ENCODE results near the gene STK16.
"Not testable (repeated sequence)": the region's sequence is repeated elsewhere in the genome, so short reads cannot be mapped to it uniquely, and the experiment has no call there.

STK16 gene

DNA sequence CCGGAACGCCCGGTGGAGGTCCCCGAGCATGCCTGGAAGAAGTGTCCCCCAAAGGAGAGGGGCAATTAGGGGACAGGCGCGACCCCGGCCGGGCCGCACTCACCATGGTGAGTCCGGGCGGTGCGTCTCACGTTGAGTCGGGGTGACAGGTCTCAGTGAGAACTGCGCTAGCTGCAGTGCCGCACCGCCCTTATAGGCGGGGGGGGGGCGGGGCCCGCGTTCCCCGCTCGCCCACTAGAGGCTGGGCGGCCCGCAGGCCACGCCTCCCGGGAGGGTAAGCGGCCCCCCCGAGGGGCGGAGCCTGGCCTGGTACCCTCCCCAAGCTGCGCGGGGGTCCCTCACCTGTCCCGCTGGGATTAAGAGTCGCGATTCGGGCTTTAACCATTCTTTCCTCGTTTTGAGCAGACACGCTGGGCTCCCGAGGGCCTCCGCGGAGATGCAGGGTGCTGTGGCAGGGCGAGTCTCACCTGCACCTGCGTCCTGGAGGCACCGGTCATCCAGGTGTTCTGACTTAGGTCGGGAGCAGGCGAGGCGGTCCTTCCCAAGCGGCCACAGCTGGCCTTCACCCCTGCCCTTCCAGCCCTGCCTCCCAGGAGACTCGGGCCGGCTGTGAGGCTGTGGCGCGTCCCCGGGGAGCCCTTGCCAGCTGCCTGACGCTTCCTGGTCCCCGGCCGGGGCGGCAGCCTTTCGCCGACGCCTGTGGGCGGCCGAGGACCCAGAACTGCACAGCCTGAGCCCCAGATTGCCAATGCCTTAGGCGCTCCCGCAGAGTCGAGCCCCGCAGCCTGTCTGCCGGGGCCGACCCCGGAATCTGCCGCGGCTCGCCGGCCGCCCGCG is 8.7 kb downstream of the STK16 start, which contains the start of gene TUBA4A:
Gene TUBA4A, minus strand, starts transcription at position 166 of the 837 bp plus-strand sequence. Its CDS starts 60 bp downstream, at position 106.
- peaks cover 22% of the 10 kb centered on the region for H3K4me1 ChIP-seq (ENCODE audit: low read depth, poor library complexity, severe bottlenecking)
- H3K27ac ChIP-seq: peak within 1 kb of the TSS; percentile 56
- H3K36me3 ChIP-seq (ENCODE audit: insufficient read depth): no peaks in the 10 kb centered on the region
- peaks cover 6% of the 10 kb centered on the region; the same call in 1 of the 2 replicates for H3K79me2 ChIP-seq (ENCODE audit: insufficient read depth, low read depth)
- H3K4me2 ChIP-seq: peak within 1 kb of the TSS; percentile 85
- H3K9ac ChIP-seq: peak within 1 kb of the TSS; percentile 77
- peak within 1 kb of the TSS; percentile 80 for H3K4me3 ChIP-seq (IDR thresholded peaks at IDR 0.05; ENCODE audit: insufficient read depth, low read depth, low read length)
- H4K20me1 ChIP-seq (ENCODE audit: insufficient read depth): no peaks in the 10 kb centered on the region
- TF ChIP-seq, protein P1, sequence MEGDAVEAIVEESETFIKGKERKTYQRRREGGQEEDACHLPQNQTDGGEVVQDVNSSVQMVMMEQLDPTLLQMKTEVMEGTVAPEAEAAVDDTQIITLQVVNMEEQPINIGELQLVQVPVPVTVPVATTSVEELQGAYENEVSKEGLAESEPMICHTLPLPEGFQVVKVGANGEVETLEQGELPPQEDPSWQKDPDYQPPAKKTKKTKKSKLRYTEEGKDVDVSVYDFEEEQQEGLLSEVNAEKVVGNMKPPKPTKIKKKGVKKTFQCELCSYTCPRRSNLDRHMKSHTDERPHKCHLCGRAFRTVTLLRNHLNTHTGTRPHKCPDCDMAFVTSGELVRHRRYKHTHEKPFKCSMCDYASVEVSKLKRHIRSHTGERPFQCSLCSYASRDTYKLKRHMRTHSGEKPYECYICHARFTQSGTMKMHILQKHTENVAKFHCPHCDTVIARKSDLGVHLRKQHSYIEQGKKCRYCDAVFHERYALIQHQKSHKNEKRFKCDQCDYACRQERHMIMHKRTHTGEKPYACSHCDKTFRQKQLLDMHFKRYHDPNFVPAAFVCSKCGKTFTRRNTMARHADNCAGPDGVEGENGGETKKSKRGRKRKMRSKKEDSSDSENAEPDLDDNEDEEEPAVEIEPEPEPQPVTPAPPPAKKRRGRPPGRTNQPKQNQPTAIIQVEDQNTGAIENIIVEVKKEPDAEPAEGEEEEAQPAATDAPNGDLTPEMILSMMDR (conservative IDR thresholded peaks at IDR 0.05; ENCODE audit: low read depth, low read length): no peak
- H3K27me3 ChIP-seq (ENCODE audit: insufficient read depth, low read depth): peaks cover 22% of the 10 kb centered on the region; the same call in 1 of the 2 replicates
- peak within 1 kb of the TSS; percentile 91 for H2AFZ ChIP-seq (ENCODE audit: low read depth)

DNA sequence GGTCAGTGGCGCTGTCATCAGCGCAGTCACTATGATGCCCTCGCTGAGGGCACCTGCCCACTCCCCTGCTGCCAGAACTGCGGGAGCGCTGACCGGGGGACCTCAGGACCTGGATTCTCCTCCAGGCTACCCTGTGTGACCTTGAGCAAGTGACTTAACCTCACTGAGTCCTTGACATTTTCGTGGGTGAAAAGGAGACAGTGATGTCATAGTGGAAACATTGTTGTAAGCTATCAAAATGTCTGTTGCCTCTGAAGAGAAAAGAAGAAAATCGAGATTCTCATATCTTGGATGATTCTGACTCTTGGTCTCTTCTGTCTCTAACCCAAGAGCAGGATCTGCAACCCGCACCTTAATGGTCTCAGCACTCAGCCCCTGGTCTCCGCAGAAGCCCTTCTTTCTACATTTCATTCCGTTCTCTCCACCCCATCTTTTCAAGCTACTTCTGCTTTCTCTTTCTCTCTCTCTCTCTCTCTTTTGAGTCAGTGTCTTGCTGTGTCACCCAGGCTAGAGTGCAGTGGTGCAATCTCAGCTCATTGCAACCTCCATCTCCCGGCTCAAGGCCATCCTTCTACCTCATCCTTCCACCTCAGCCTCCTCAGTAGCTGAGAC is 9.4 kb downstream of the STK16 start:
- Histone ChIP-seq H4K20me1 (ENCODE audit: insufficient read depth) (no peaks in the 10 kb centered on the region), H3K79me2 (ENCODE audit: insufficient read depth, low read depth) (peaks cover 6% of the 10 kb centered on the region; the same call in 1 of the 2 replicates), H3K36me3 (ENCODE audit: insufficient read depth) (no peaks in the 10 kb centered on the region), H3K4me3 (IDR thresholded peaks at IDR 0.05; ENCODE audit: insufficient read depth, low read depth, low read length) (no peak overlapping the region), H3K9ac (peak overlapping the region; percentile 25; the same call in 1 of the 2 replicates), H2AFZ (ENCODE audit: low read depth) (peak overlapping the region; percentile 91), H3K4me1 (ENCODE audit: low read depth, poor library complexity, severe bottlenecking) (peaks cover 15% of the 10 kb centered on the region), H3K4me2 (peak overlapping the region; percentile 85), H3K27ac (no peak overlapping the region), H3K27me3 (ENCODE audit: insufficient read depth, low read depth) (peaks cover 22% of the 10 kb centered on the region; the same call in 1 of the 2 replicates)
- TF ChIP-seq, protein P1 (conservative IDR thresholded peaks at IDR 0.05; ENCODE audit: low read depth, low read length): no peak

DNA sequence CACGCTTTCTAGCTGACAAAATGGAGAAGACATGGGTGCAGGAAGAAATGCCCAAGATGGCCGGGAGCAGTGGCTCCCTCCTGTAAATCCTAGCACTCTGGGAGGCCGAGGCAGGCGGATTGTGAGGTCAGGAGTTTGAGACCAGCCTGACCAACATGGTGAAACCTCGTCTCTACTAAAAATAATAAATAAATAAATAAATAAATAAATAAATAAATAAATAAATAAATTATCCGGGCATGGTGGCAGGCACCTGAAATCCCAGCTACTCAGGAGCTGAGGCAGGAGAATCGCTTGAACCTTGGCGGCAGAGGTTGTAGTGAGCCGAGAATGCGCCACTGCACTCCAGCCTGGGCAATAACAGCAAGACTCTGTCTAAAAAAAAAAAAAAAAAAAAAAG is 13.7 kb downstream of the STK16 start:
- H2AFZ ChIP-seq (ENCODE audit: low read depth); H3K79me2 ChIP-seq (ENCODE audit: insufficient read depth, low read depth); H3K27ac ChIP-seq; H3K36me3 ChIP-seq (ENCODE audit: insufficient read depth); H3K9ac ChIP-seq; H3K4me3 ChIP-seq (IDR thresholded peaks at IDR 0.05; ENCODE audit: insufficient read depth, low read depth, low read length); H3K4me1 ChIP-seq (ENCODE audit: low read depth, poor library complexity, severe bottlenecking); H4K20me1 ChIP-seq (ENCODE audit: insufficient read depth); H3K4me2 ChIP-seq: not testable (repeated sequence)
- peaks cover 22% of the 10 kb centered on the region; the same call in 1 of the 2 replicates for H3K27me3 ChIP-seq (ENCODE audit: insufficient read depth, low read depth)

DNA sequence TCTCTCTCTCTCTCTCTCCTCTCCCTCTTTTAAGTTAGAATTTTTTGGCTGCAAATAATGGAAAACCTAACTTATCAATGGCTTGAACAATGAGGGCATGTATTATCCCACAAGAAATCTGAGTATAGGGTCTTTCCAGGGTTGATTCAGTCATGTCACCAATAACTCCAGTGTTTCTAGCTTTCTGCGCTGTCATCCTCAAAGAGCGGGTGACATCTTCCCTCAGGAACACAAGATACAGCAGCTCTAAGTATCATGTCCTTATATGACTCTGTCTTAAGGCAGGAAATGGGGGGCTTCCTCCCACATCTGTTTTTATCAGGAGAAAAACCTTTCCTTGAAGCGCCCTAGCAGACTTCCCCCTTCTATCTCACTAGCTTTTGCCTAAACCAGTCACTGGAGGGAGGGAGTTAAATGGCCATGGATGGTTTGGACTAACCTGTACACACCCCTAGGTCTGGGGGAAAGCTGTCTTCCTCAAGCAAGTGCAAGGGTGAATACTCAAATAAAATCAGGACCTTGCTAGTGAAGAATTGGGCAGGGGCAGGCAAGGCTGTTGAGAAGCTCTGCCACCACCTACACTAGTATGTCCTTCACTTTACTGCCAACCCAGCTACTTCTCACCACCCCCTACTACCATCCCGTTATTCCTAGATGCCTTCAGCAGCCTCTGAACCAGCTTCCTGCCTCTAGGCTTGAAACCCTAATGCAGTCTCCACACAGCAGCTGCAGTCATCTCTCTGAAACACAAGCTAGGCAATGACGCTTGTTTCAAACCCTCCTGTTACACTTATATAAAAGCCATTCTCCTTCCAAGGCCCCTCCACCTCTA is 16.0 kb downstream of the STK16 start:
- Histone ChIP-seq H3K4me1 (ENCODE audit: low read depth, poor library complexity, severe bottlenecking) (no peaks in the 10 kb centered on the region), H3K4me2 (no peak overlapping the region), H3K27ac (no peak overlapping the region), H4K20me1 (ENCODE audit: insufficient read depth) (no peaks in the 10 kb centered on the region), H3K4me3 (IDR thresholded peaks at IDR 0.05; ENCODE audit: insufficient read depth, low read depth, low read length) (no peak overlapping the region), H3K79me2 (ENCODE audit: insufficient read depth, low read depth) (no peaks in the 10 kb centered on the region), H3K27me3 (ENCODE audit: insufficient read depth, low read depth) (peaks cover 3% of the 10 kb centered on the region; the same call in 1 of the 2 replicates), H3K9ac (no peak overlapping the region), H3K36me3 (ENCODE audit: insufficient read depth) (no peaks in the 10 kb centered on the region), H2AFZ (ENCODE audit: low read depth) (no peak overlapping the region)
- TF ChIP-seq, protein P1 (conservative IDR thresholded peaks at IDR 0.05; ENCODE audit: low read depth, low read length): no peak
